Osteoblast (primary cell): Measurements from ENCODE around the gene CAPN7. TPM values are rescaled to one million over a fixed set of nuclear protein-coding genes. Genes with fewer than 3 reads are reported as not detected.

ENCODE experiments used
- DNase-seq: peaks from one replicate; pipeline ENCODE4 v3.0.0; 2011; ENCODE audit warnings: low spot score, mixed read lengths; ENCODE audit not compliant: insufficient read length; ENCODE audit errors: missing footprints
- H2AFZ ChIP-seq: 2 replicates; pipeline ENCODE4 v1.6.0; 2011; ENCODE audit warnings: mild to moderate bottlenecking, low read length
- H3K27ac ChIP-seq: 2 replicates; pipeline ENCODE4 v1.5.1; 2011; ENCODE audit warnings: mild to moderate bottlenecking, low read depth, low read length, moderate library complexity
- H3K27me3 ChIP-seq: 2 replicates; pipeline ENCODE4 v1.6.0; 2012; ENCODE audit warnings: mild to moderate bottlenecking, control low read depth, inconsistent platforms, low read length, moderate library complexity; ENCODE audit not compliant: insufficient read depth
- H3K36me3 ChIP-seq: 2 replicates; pipeline ENCODE4 v1.5.1; 2011; ENCODE audit warnings: mild to moderate bottlenecking, low read length, control low read depth, moderate library complexity; ENCODE audit not compliant: insufficient read depth
- H3K4me1 ChIP-seq: 2 replicates; pipeline ENCODE4 v1.5.1; 2011; ENCODE audit warnings: mild to moderate bottlenecking, low read length, control low read depth, moderate library complexity; ENCODE audit not compliant: insufficient read depth
- H3K4me2 ChIP-seq: 2 replicates; pipeline ENCODE4 v1.6.0; 2011; ENCODE audit warnings: mild to moderate bottlenecking, low read length; ENCODE audit not compliant: insufficient read depth
- H3K4me3 ChIP-seq: fragments of 200-600 bp; sonication (generic); 3 replicates; pipeline ENCODE4 v1.5.1; 2012; ENCODE audit warnings: mild to moderate bottlenecking, low read length, inconsistent platforms; ENCODE audit not compliant: insufficient read depth
- H3K79me2 ChIP-seq: 2 replicates; pipeline ENCODE4 v1.6.0; 2012; ENCODE audit warnings: mild to moderate bottlenecking, low read length, control low read depth, inconsistent platforms; ENCODE audit not compliant: insufficient read depth
- H3K9me3 ChIP-seq: 2 replicates; pipeline ENCODE4 v1.5.1; 2011; ENCODE audit warnings: low read depth, low read length, control low read depth
- H4K20me1 ChIP-seq: 2 replicates; pipeline ENCODE4 v1.6.0; 2012; ENCODE audit warnings: mild to moderate bottlenecking, low read length, control low read depth; ENCODE audit not compliant: insufficient read depth
- CTCF ChIP-seq: IDR thresholded peaks from 2 replicates; pipeline ENCODE4 v1.5.1; 2011; ENCODE audit warnings: mild to moderate bottlenecking, low read depth, low read length, moderate library complexity; ENCODE audit errors: extremely low read depth
- total RNA-seq: library from RNA; depleted of rRNA; stranded (reverse); fragments of >200 nt; gene quantifications from 2 replicates; pipeline ENCODE4 v1.2.3, GENCODE V29; 2012

The CAPN7 gene
- total RNA-seq, 1 donor, result 45.2 TPM

GRCh38 chr3:15288331-15289035 lies 82.4 kb downstream of the CAPN7 start:
- Histone ChIP-seq H3K79me2 (peaks cover 78% of the 10 kb centered on the region), H3K27me3 (no peaks in the 10 kb centered on the region), H3K4me2 (peak overlapping the region; percentile 34), H3K27ac (peak overlapping the region; percentile 84), H3K9me3 (no peaks in the 10 kb centered on the region), H3K4me1 (peaks cover 27% of the 10 kb centered on the region), H3K36me3 (peaks cover 5% of the 10 kb centered on the region), H3K4me3 (no peak overlapping the region), H4K20me1 (peaks cover 46% of the 10 kb centered on the region), H2AFZ (no peak overlapping the region)
- no peak for DNase-seq
- no peak for TF ChIP-seq CTCF

- Histone ChIP-seq H3K79me2 (peaks cover 71% of the 10 kb centered on the region), H3K36me3 (peaks cover 5% of the 10 kb centered on the region), H3K4me3 (no peak overlapping the region), H3K27ac (no peak overlapping the region), H3K4me2 (no peak overlapping the region), H3K4me1 (peaks cover 27% of the 10 kb centered on the region), H2AFZ (no peak overlapping the region), H4K20me1 (peaks cover 37% of the 10 kb centered on the region), H3K9me3 (no peaks in the 10 kb centered on the region), H3K27me3 (no peaks in the 10 kb centered on the region)
- DNase-seq, result no peak
- TF ChIP-seq CTCF, result no peak
These were observed 83.6 kb downstream of the CAPN7 start for GRCh38 chr3:15289661-15290060.

- no peak overlapping the region for H2AFZ ChIP-seq
- H3K4me2 ChIP-seq, result no peak overlapping the region
- H3K9me3 ChIP-seq, result no peaks in the 10 kb centered on the region
- H4K20me1 ChIP-seq, result peaks cover 43% of the 10 kb centered on the region
- H3K36me3 ChIP-seq, result peaks cover 5% of the 10 kb centered on the region
- TF ChIP-seq CTCF, result no peak
- H3K27me3 ChIP-seq, result no peaks in the 10 kb centered on the region
- H3K27ac ChIP-seq, result no peak overlapping the region
- peaks cover 66% of the 10 kb centered on the region for H3K79me2 ChIP-seq
- H3K4me3 ChIP-seq, result no peak overlapping the region
- DNase-seq, result no peak
- H3K4me1 ChIP-seq, result peaks cover 27% of the 10 kb centered on the region
These were observed 84.7 kb downstream of the CAPN7 start for GRCh38 chr3:15290736-15291135.

GRCh38 chr3:15291589-15292541 lies 85.8 kb downstream of the CAPN7 start:
- peaks cover 27% of the 10 kb centered on the region for H3K4me1 ChIP-seq
- peaks cover 5% of the 10 kb centered on the region for H3K36me3 ChIP-seq
- no peak for DNase-seq
- H3K4me3 ChIP-seq, result no peak overlapping the region
- H4K20me1 ChIP-seq, result peaks cover 45% of the 10 kb centered on the region
- H3K27ac ChIP-seq, result peak overlapping the region; percentile 0
- no peaks in the 10 kb centered on the region for H3K9me3 ChIP-seq
- no peak overlapping the region for H3K4me2 ChIP-seq
- TF ChIP-seq CTCF, result no peak
- H2AFZ ChIP-seq, result no peak overlapping the region
- no peaks in the 10 kb centered on the region for H3K27me3 ChIP-seq
- H3K79me2 ChIP-seq, result peaks cover 62% of the 10 kb centered on the region
